BLaER1 treated with 17β-estradiol and CSF1 and Interleukin-3, amounts not matched to agents 10 nM and 100 nM (cell line): Measurements from ENCODE around the gene TEPSIN.

Experiments used
- H3K27ac ChIP-seq, 11 experiments: shearing (Covaris generic); formaldehyde crosslinking; 2 replicates each; pipeline ENCODE4 v1.8.1; 2022
- H3K27me3 ChIP-seq, 11 experiments: shearing (Covaris generic); formaldehyde crosslinking; 2 replicates each; pipeline ENCODE4 v1.8.1; 2022
- H3K36me3 ChIP-seq, 11 experiments: shearing (Covaris generic); formaldehyde crosslinking; 2 replicates each; pipeline ENCODE4 v1.8.1; 2022
- H3K4me1 ChIP-seq, 10 experiments: shearing (Covaris generic); formaldehyde crosslinking; 2 replicates each; pipeline ENCODE4 v1.8.1; 2022
- H3K4me2 ChIP-seq, 11 experiments: shearing (Covaris generic); formaldehyde crosslinking; 2 replicates each; pipeline ENCODE4 v1.8.1; 2022
- H3K4me3 ChIP-seq, 10 experiments: shearing (Covaris generic); formaldehyde crosslinking; 2 replicates each; pipeline ENCODE4 v1.8.1; 2022
- H3K9ac ChIP-seq, 11 experiments: shearing (Covaris generic); formaldehyde crosslinking; 2 replicates each; pipeline ENCODE4 v1.8.1; 2022
- H3K9me3 ChIP-seq, 11 experiments: shearing (Covaris generic); formaldehyde crosslinking; replicated peaks in 1 of 11; 2 replicates each; pipeline ENCODE4 v1.8.1; 2022
- H4K20me1 ChIP-seq, 11 experiments: shearing (Covaris generic); formaldehyde crosslinking; 2 replicates each; pipeline ENCODE4 v1.8.1; 2022
- Cebpa-rat ChIP-seq, 11 experiments: shearing (Covaris generic); IDR thresholded peaks; 2 replicates each; pipeline ENCODE4 v1.8.1; 2022

TEPSIN gene, protein sequence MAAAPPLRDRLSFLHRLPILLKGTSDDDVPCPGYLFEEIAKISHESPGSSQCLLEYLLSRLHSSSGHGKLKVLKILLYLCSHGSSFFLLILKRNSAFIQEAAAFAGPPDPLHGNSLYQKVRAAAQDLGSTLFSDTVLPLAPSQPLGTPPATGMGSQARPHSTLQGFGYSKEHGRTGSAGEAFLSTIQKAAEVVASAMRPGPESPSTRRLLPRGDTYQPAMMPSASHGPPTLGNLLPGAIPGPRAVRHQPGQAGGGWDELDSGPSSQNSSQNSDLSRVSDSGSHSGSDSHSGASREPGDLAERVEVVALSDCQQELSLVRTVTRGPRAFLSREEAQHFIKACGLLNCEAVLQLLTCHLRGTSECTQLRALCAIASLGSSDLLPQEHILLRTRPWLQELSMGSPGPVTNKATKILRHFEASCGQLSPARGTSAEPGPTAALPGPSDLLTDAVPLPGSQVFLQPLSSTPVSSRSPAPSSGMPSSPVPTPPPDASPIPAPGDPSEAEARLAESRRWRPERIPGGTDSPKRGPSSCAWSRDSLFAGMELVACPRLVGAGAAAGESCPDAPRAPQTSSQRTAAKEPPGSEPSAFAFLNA

DNA sequence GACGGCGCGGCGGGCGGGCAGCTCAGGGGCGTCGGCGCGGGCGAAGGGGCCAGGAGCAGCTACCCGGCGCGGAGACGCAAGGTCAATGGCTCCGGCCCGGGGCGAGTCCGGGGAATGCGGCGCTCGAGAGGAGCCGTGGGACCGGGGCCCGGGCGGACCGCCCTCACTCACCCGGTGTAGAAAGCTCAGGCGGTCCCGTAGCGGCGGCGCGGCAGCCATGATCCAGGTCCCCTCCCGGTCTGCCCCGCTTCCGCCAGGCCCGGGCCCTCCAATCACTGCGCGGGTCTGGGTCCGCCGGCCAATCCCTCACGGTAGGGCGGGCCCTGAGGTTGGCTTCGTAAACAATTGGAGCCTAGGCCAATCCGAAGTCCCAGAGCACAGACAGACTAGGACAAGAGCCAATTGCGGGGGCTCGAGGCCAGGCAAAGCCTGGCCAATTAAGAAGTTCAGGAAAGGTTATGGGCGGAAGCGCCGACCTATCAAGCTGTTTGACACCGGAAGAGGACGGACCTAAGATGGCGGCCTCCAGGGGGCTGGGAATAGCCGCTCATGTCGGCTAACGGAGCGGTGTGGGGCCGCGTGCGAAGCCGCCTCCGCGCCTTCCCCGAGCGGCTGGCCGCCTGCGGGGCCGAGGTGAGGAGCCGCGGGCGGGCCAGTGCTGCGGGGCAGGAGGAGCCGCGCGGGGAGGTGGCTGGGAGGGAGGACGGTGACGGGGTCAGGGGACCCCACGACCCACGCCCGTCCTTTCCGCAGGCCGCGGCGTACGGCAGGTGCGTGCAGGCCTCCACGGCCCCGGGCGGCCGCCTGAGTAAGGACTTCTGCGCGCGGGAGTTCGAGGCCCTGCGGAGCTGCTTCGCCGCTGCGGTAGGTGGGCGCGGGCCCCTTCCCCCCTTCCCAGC lies at the start of gene TEPSIN, which contains the start of gene NDUFAF8:
TSS of gene TEPSIN (minus strand) at position 241 of the 899 bp plus-strand sequence. CDS start at position 219, 22 bp downstream.
TSS of gene NDUFAF8 (plus strand) at position 504 of the 899 bp plus-strand sequence. CDS start at position 550, 46 bp downstream.
- peak within 1 kb of the TSS; percentile 74 to 94 (median 91) for H3K27ac ChIP-seq
- peaks cover 12 to 53% (median 36%) of the 10 kb centered on the region in 11 experiments; a peak in 21 of 22 replicates for H3K36me3 ChIP-seq
- H3K4me1 ChIP-seq = peaks cover 38 to 46% (median 45%) of the 10 kb centered on the region in 10 experiments
- peaks cover 38 to 88% (median 68%) of the 10 kb centered on the region in 11 experiments; a peak in 20 of 22 replicates for H4K20me1 ChIP-seq
- no peaks in the 10 kb centered on the region for H3K9me3 ChIP-seq
- TF ChIP-seq Cebpa-rat (IDR thresholded peaks at IDR 0.05) = no peak
- H3K4me3 ChIP-seq = peak within 1 kb of the TSS; percentile 83 to 99 (median 95)
- no peaks in the 10 kb centered on the region for H3K27me3 ChIP-seq
- peak within 1 kb of the TSS; percentile 88 to 96 (median 94) for H3K9ac ChIP-seq
- H3K4me2 ChIP-seq = peak within 1 kb of the TSS; percentile 94 to 100 (median 98)

DNA sequence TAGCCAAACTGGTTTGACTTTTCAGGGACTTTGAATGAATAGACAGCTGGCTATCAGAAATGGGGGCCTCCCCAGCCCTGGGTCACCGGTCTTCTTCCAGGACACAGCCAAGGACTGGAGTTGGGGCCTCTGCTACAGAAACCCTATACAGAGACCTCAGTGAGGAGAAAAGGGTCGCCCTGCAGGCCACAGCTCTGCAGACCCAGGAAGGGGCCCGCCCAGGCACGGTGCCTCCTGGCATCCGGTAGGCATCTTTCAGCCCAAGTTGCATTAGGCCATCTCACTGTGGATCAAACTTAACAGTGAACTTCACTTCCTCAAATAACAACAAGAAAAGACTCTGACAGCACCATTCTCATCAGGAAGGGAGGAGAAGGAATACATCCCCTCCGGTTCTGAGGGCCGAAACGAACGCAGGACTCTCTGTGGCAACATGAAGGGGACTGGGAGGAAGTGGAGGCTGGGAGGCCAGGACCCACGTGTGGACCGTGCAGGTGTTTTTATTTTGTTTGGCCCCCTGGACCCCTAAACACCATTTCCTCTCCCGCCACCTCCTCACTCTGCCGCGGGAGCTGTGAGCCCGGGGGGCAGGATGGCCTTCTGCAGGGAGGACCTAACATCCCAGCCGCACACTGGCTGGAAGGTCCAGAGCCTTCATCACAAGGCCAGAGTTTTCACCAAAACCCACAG lies 49.0 kb upstream of the TEPSIN start:
- Histone ChIP-seq H3K4me3 (peak overlapping the region in 8 of 10 experiments; percentile 7 to 68 (median 54); a peak in 12 of 20 replicates), H3K4me1 (peaks cover 62 to 88% (median 65%) of the 10 kb centered on the region in 10 experiments), H3K27ac (peak overlapping the region in 10 of 11 experiments; percentile 79 to 97 (median 93); a peak in 21 of 22 replicates), H3K9ac (peak overlapping the region; percentile 73 to 89 (median 82); a peak in 21 of 22 replicates), H3K36me3 (peaks cover 17 to 48% (median 32%) of the 10 kb centered on the region in 11 experiments), H3K27me3 (no peaks in the 10 kb centered on the region), H4K20me1 (peaks cover 12 to 45% (median 25%) of the 10 kb centered on the region in 11 experiments; a peak in 17 of 22 replicates), H3K4me2 (peak overlapping the region; percentile 88 to 100 (median 98)), H3K9me3 (no peaks in the 10 kb centered on the region)
- no peak for TF ChIP-seq Cebpa-rat (IDR thresholded peaks at IDR 0.05)

DNA sequence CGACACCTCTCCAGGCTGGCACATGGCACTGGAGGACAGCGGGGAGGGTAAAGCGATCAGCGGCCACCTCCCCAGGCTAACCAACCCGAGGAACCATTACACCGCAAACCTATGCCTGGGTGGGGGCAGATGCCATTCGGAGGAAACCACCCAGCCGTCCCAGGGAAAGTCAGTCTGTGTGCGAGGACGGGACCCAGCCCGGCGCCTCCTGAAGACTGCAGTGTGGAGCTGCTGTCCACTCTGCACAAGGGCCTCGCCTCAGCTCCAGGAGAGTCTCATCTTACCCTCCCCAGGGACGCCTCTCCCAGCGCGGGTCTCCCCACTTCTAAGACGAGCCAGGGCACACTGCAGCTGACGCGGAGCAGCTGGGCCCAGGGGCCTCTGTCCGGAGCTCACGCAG lies 48.3 kb upstream of the TEPSIN start:
- H3K4me2 ChIP-seq = peak overlapping the region; percentile 88 to 100 (median 98)
- no peaks in the 10 kb centered on the region for H3K9me3 ChIP-seq
- H3K27me3 ChIP-seq = no peaks in the 10 kb centered on the region
- no peak for TF ChIP-seq Cebpa-rat (IDR thresholded peaks at IDR 0.05)
- peaks cover 23 to 55% (median 39%) of the 10 kb centered on the region in 11 experiments for H3K36me3 ChIP-seq
- H3K9ac ChIP-seq = peak overlapping the region; percentile 73 to 89 (median 82); a peak in 21 of 22 replicates
- peak overlapping the region in 10 of 11 experiments; percentile 79 to 97 (median 93); a peak in 21 of 22 replicates for H3K27ac ChIP-seq
- peaks cover 56 to 82% (median 62%) of the 10 kb centered on the region in 10 experiments for H3K4me1 ChIP-seq
- peak overlapping the region in 9 of 10 experiments; percentile 7 to 68 (median 53); a peak in 13 of 20 replicates for H3K4me3 ChIP-seq
- H4K20me1 ChIP-seq = peaks cover 9 to 40% (median 18%) of the 10 kb centered on the region in 11 experiments; a peak in 17 of 22 replicates

DNA sequence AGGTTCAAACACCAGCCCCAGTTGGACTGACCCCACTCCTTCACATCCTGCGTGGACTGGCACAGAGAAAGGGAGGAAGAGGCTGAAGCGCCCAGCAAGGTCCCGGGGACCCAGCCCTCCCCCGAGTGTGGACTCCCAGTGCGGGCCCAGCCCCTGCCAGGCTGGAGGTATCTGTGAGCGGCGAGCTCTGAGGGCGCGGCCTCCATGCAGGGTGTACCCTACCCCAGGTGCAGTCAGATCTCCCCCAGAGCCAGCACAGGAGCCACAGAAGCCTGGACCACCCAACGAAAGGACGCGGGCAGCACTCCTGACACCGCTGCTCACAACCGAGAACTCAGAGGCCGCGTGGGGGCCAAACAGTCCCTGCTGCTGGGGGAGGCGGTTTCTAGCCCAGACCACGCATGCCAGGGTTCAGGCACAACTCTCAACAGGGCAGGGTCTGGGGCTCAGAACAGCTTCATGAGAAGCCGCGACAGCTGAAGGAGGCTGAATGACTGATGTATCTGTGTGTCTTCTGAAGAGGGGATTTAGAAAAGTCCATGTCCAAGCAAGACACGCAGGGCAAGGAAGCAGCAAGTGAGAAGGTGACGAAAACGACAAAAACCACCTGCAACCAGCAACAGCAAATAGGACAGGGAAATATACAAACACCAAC lies 47.8 kb upstream of the TEPSIN start:
- TF ChIP-seq Cebpa-rat (IDR thresholded peaks at IDR 0.05) = no peak
- Histone ChIP-seq H4K20me1 (peaks cover 7 to 41% (median 14%) of the 10 kb centered on the region in 11 experiments; a peak in 17 of 22 replicates), H3K36me3 (peaks cover 28 to 60% (median 44%) of the 10 kb centered on the region in 11 experiments), H3K4me2 (peak overlapping the region; percentile 88 to 100 (median 98)), H3K4me3 (peak overlapping the region; percentile 11 to 68 (median 54); a peak in 15 of 20 replicates), H3K27ac (peak overlapping the region; percentile 59 to 97 (median 93)), H3K27me3 (no peaks in the 10 kb centered on the region), H3K4me1 (peaks cover 52 to 78% (median 62%) of the 10 kb centered on the region in 10 experiments), H3K9me3 (no peaks in the 10 kb centered on the region), H3K9ac (peak overlapping the region; percentile 73 to 89 (median 82))

DNA sequence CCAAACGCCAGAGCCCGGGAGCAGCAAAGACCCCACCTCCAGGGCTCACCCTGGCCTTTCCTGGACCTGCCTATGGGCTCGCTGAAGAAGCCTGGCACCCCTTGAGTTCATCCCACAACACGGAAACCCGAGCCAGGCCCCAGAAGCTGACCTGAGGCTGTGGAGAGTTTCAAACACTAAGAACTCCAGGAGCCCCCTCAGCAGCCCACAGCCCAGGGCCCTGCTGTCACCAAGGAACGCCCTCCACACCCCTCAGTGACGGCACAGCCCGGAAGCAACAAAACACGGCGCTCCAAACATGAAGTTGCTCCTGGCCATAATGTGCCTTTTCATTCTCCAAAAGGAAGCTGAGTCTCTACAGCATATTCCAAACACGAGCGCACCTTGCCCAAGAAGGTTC lies 47.0 kb upstream of the TEPSIN start:
- Histone ChIP-seq H3K27ac (peak overlapping the region; percentile 59 to 97 (median 93)), H4K20me1 (peaks cover 0 to 34% (median 7%) of the 10 kb centered on the region in 11 experiments; a peak in 12 of 22 replicates), H3K9me3 (no peaks in the 10 kb centered on the region), H3K4me3 (peak overlapping the region; percentile 38 to 68 (median 58)), H3K27me3 (no peaks in the 10 kb centered on the region), H3K9ac (peak overlapping the region; percentile 73 to 89 (median 82)), H3K4me2 (peak overlapping the region; percentile 88 to 100 (median 98)), H3K4me1 (peaks cover 46 to 72% (median 57%) of the 10 kb centered on the region in 10 experiments), H3K36me3 (peaks cover 32 to 65% (median 51%) of the 10 kb centered on the region in 11 experiments)
- TF ChIP-seq Cebpa-rat (IDR thresholded peaks at IDR 0.05) = no peak

DNA sequence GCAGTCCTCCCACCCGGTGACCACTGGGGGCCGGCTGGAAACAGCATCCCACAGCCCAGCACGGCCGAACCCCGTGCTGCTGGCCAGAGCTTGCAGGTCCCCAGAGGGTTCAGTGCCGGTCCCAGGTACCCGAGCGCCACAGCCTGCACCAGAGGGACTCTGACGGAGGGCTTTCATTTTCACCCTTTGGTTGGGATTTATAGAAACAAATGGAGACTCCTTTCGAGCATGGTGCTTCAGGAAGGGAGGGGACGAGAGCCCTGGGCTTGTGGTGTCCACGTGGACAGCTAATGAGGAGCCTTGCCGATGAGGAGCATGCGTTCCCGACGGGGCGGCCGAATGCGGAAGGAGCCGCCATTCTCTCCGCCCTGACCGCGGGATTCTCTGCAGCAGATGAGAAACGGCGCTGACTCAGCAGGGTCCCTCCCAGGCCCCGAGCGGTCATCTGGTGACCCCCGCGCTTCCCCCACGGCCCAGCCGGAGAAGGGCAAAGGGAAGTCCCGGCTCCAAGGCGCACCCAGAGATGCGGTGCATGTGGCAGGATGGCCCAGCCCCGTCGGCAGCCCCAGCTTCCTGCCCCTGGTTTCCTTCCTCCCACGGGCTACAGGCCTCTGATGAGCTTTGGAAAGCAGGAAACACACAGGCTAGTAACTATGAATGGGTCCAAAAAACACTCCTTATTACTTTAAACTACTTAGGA lies 46.5 kb upstream of the TEPSIN start:
- H4K20me1 ChIP-seq = peaks cover 0 to 28% (median 6%) of the 10 kb centered on the region in 11 experiments; a peak in 9 of 22 replicates
- peak overlapping the region; percentile 38 to 68 (median 58) for H3K4me3 ChIP-seq
- peak overlapping the region; percentile 73 to 89 (median 82); a peak in 21 of 22 replicates for H3K9ac ChIP-seq
- H3K4me2 ChIP-seq = peak overlapping the region; percentile 88 to 100 (median 98)
- peak overlapping the region; percentile 59 to 97 (median 93) for H3K27ac ChIP-seq
- no peak for TF ChIP-seq Cebpa-rat (IDR thresholded peaks at IDR 0.05)
- H3K27me3 ChIP-seq = no peaks in the 10 kb centered on the region
- peaks cover 46 to 66% (median 57%) of the 10 kb centered on the region in 10 experiments for H3K4me1 ChIP-seq
- no peaks in the 10 kb centered on the region for H3K9me3 ChIP-seq
- peaks cover 36 to 65% (median 53%) of the 10 kb centered on the region in 11 experiments for H3K36me3 ChIP-seq
